ENCODE results near the gene IRGC.

Gene IRGC

DNA sequence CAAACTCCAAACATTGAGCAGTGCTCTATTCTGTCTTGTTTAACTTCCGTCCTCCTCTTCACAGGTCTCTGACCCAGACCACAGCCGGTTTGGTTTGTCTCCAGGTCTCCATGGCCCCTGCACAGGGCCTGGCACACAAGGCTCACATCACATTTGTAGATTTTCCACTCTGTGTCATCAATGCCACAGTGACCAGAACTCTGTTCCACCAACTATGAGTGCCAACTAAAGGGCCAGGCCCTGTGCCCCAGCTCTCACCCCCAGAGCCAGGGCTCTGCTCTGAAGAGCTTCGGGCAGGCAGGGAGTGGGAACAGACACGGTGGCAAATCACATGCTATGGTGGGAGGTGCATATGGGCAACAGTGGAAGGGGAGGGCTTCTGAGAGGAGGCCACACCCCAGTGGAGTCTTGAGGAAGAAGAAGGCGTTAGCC is 22.9 kb downstream of the IRGC start:
- ChIA-PET POLR2A (ENCODE audit: low non-redundant PET) (no interaction called here), CTCF (no interaction called here)
- TF ChIP-seq CTCF (conservative IDR thresholded peaks at IDR 0.05; ENCODE audit: low read depth), result no peak
- DNase-seq (ENCODE audit: low spot score), result no peak
- peak overlapping the region; percentile 73 for H3K27ac ChIP-seq

DNA sequence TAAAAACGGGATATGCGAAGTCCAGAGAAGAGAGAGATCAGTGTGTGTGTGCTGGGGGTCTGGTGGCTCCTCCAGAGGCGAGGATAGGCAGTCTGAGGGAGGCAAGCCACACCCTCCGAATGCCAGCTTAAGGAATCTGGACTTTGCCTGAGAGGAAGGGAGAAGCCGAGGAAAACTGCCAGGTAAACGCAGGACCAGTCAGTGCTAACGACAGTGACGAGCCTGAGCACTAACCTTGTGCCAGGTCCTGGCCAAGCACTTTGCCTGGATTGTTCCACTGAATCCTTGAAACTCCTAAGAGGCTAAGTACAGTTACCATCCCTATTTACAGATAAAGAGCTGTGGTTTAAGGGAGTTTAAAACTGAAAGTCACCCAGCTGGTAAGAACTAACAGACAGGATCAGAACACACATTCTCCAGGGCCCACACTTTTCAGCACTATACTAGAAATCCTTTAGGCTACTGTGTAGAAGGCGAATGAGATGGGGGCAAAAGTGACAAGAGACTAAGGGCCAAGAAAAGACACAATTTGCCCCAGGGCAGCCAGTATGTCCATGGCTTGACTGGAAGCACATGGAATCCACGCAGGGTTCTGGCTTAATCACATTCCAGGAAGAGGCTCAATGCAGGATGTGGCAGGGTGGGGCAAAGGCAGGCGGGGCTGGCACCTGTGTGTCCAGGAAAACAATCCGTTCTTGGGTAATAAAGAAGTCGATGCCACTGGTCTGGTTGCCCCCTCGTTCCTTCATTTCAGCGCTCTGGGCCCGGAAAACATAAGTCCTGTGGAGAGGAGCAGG is 23.8 kb downstream of the IRGC start:
- peak overlapping the region; percentile 73 for H3K27ac ChIP-seq
- DNase-seq (ENCODE audit: low spot score), result peak; percentile 66
- CTCF ChIA-PET, result interaction anchor here (0.9 kb wide), 1 partner anchor 45 kb away, joined by 3 read pairs; no protein-coding TSS in a partner anchor
- POLR2A ChIA-PET (ENCODE audit: low non-redundant PET), result interaction anchor here (0.6 kb wide), 1 partner anchor 7 kb away, joined by 3 read pairs; no protein-coding TSS in a partner anchor
- no peak for TF ChIP-seq CTCF (conservative IDR thresholded peaks at IDR 0.05; ENCODE audit: low read depth)

DNA sequence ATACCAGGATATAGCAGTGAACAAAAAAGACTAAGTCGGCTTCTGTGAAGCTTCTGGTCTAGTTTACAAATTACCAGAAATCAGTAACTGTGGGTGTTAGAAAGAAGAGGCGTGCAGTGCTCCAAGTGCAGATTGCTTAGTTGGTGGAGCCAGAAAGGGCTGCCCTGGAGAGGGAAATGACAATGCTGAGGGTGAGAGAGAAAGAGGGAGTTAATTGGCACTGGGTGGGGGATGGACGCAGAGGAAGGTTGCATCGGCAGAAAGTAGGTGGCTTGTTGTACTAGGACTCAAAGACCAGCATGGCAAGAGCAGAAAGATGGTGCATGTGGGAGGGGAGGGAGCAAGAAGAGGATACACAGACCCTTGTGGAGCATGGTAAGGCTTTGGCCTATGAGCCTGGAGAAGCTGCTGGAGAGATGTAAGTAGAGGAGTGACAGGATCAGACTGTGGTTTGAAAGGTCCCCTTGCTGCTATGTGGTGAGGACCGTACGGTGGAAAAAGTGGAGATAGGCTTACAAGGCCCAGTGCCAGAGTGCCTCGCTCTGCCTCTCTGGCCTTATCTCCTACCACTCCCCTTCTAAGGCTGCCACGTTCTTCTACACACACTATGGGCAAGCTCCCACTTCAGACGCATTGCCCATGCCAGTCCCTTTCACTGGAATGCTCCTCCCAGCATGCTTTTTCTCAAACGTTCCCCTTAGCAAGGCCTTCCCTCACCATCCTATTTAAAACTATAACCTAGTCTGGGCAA is 25.4 kb downstream of the IRGC start:
- POLR2A ChIA-PET (ENCODE audit: low non-redundant PET), result no interaction called here
- CTCF ChIA-PET, result interaction anchor here (0.7 kb wide), 1 partner anchor 181 kb away, joined by 3 read pairs; no protein-coding TSS in a partner anchor
- no peak for DNase-seq (ENCODE audit: low spot score)
- peak overlapping the region; percentile 41 for H3K27ac ChIP-seq
- TF ChIP-seq CTCF (conservative IDR thresholded peaks at IDR 0.05; ENCODE audit: low read depth), result no peak

- CTCF ChIA-PET, result interaction anchor here (0.9 kb wide), 1 partner anchor 67 kb away, joined by 4 read pairs; no protein-coding TSS in a partner anchor
- no peak overlapping the region for H3K27ac ChIP-seq
- no peak for DNase-seq (ENCODE audit: low spot score)
- POLR2A ChIA-PET (ENCODE audit: low non-redundant PET), result no interaction called here
- no peak for TF ChIP-seq CTCF (conservative IDR thresholded peaks at IDR 0.05; ENCODE audit: low read depth)
Observed at GRCh38 chr19:43743059-43743458, 27.2 kb downstream of the IRGC start.

- H3K27ac ChIP-seq, result peak overlapping the region; percentile 37
- CTCF ChIA-PET, result interaction anchor here (0.5 kb wide), 1 partner anchor 60 kb away, joined by 3 read pairs; no protein-coding TSS in a partner anchor
- POLR2A ChIA-PET (ENCODE audit: low non-redundant PET), result no interaction called here
- DNase-seq (ENCODE audit: low spot score), result no peak
- no peak for TF ChIP-seq CTCF (conservative IDR thresholded peaks at IDR 0.05; ENCODE audit: low read depth)
Observed at GRCh38 chr19:43747557-43748204, 31.8 kb downstream of the IRGC start.

- H3K27ac ChIP-seq, result peak overlapping the region; percentile 37
- no peak for DNase-seq (ENCODE audit: low spot score)
- ChIA-PET POLR2A (ENCODE audit: low non-redundant PET) (no interaction called here), CTCF (no interaction called here)
- TF ChIP-seq CTCF (conservative IDR thresholded peaks at IDR 0.05; ENCODE audit: low read depth), result no peak
Observed at GRCh38 chr19:43748205-43748594, 32.3 kb downstream of the IRGC start.
